Hindlimb muscle (tissue), 1 donor: ENCODE results near the gene RAB14. TPM values are rescaled to one million over a fixed set of nuclear protein-coding genes. Genes with fewer than 3 reads are reported as not detected.

Source experiments
- DNase-seq: peaks from one replicate; pipeline ENCODE4 v3.0.0-alpha.2; 2013
- polyA plus RNA-seq: library from polyadenylated mRNA; unstranded; fragments of 120-200 nt; gene quantifications from one replicate; pipeline ENCODE4 v1.2.1, GENCODE V29; 2013; ENCODE audit not compliant: insufficient read length

The RAB14 gene
- polyA plus RNA-seq, 1 donor, result 51.7 TPM

DNA sequence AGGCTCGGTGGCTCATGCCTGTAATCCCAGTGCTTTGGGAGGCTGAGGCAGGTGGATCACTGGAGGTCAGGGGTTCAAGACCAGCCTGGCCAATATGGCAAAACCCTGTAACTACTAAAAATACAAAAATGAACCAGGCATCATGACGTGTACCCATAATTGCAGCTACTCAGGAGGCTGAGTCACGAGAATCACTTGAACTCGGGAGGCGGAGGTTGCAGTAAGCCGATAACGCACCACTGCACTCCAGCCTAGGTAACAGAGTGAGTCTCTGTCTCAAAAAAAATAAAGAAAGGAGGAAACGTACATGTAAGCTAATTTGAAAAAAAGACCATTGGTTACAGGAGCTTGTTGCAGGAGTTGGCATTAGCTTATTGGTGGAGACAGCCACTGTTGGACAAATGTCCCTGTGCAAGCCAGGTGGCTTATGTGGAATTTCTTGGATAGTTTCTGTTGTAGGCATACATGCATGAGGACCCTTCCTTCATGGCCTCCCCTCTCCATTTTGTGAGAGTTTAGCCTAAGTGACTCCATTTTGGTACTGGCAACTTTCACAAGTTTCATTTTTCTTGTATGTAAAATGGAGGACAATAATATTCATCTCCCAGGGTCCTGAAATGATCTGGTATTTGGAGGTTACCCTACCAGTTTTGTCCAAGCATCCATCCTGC lies 16.8 kb upstream of the RAB14 start:
- DNase-seq, result no peak

DNA sequence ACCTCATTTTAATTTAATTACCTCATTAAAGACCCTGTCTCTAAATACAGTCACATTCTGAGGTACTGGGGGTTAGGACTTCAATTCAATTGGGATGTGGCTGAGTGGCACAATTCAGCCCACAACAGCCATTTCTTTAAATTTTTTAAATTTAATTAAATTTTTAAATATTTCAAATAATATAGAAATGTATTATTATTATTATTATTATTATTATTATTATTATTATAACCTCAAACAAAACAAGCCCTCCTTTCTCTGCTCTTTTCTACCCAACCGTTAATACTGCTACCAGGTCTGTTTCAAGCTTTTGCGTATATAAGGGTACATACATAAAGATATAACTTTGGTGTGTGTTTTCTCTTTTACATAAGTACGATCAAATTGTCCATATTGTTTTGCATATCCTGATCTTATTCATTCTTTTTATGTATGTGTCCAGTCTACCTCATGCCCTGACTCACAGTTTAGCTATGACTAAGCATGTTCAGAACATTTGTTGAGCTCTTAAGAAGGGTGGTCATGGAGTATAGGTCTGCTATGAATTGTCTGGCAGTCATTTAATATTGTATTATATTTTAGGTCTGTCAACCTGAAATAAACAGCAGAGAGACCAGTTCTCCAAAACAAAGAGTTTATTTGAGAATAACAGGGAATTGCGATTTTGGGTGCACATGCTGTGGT lies 16.1 kb upstream of the RAB14 start:
- no peak for DNase-seq

DNA sequence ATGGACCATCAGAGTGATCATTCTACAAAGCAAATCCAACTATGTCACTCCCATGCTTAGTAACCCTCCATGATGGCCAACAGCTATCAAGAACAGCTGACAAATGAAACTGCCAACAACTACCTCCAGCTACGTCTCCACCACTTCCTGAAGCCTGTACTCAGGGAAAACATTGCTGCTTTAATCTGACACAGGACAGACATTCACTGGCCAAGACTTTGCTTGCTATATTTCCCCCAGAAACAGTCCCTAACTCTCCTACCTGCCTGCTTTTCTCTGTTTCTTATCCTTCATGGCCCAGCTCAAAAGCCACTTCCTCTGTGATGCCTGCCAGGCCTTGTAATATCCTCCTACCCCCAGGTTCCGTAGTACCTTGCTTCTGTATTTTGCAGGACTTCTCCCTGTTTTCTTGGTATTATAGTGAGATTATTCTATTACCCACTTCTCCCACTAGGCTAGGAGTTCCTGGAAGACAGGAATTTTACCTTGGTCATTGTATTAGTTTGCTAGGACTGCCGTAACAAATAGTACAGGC lies 14.7 kb upstream of the RAB14 start:
- DNase-seq, result no peak

DNA sequence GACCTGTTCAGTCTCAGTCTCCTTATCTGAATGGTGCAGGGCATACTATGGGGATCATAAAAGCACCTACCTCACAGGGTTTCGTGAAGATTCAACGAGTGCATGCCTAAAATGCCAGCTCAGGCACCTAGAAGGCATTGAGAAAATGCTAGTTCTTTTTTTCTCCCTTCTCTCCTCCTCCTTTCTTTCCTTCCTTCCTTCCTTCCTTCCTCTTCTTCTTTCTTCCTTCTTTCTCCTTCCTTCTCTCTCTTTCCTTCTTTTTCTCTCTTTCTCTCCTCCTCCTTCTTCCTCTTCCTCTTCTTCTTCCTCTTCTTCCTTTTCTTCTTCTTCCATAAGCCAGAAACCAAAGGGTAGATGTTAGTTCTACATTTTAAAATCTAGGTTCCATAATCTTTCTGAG lies 12.3 kb upstream of the RAB14 start:
- DNase-seq, result no peak

DNA sequence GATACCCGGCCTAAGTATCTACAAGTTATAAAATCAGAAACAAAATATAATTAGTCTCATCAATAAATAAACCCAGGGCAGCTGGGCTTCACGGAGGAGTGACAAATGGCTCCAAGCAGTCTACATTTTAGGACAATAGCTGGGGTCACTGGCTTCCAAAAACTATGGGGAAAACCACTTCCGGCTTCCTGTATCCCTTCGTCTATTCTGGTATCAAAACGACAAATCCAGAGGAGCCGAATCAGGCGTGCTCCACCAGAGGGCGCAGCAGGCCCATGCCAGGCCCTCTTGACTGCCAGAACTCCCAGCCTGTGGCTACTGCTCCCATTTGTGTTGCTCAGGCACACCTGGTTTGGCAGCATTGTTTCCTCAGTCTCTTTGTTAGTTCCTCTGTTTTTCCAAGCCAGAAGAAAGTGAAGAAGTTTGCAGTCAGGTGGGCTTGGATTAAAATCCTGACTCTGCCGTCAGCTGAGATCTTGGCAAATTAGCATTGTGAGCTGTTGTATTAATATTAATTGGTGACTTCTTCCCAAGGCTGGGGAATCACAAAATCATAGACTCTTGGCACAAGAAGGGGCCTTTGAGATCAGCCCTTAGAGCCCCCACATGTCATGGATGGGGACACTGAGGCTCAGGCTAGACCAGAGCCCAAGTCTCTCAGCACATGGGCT lies 11.6 kb upstream of the RAB14 start:
- DNase-seq, result peak; percentile 90

DNA sequence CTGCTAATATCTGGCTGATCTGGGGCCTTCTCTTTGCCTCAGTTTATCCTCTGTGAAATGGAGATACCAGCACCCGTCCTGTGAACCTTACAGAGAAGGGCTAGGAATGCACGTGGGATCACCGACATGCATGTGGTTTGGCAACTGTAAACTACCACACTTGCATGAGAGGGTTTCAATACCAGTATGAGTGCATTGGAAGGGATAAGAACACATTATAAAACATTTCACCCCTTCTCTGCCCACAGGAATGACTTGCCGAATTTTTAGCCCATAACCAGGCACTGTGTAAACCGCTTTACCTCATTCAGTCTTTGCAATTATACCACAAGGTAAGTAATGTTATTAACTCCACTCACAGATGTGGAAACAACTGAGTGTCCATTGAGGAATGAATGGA lies 8.9 kb upstream of the RAB14 start:
- no peak for DNase-seq

DNA sequence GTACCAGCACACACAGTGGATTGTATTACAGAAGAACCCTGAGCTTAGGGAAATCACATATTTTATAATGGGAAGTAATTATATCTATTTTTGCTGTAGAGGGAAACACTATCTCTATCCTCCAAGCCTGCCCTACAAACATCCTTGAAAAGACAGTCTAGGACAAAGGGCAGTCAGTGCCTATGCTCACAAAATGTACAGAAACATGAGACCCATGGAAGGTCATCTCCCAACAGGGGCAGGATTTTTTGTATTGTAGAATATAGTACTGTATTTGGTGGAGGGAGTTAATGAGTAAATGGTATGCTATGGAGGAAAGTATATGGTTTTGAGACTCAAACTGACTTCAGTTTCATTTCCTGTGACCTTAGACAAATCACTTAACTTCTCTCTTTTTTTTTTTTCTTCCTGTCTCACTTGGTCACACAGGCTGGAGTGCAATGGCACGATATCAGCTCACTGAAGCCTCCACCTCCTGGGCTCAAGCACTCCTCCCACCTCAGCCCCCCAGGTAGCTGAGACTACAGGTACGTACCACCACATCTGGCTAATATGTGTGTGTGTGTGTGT lies 5.8 kb upstream of the RAB14 start:
- no peak for DNase-seq

DNA sequence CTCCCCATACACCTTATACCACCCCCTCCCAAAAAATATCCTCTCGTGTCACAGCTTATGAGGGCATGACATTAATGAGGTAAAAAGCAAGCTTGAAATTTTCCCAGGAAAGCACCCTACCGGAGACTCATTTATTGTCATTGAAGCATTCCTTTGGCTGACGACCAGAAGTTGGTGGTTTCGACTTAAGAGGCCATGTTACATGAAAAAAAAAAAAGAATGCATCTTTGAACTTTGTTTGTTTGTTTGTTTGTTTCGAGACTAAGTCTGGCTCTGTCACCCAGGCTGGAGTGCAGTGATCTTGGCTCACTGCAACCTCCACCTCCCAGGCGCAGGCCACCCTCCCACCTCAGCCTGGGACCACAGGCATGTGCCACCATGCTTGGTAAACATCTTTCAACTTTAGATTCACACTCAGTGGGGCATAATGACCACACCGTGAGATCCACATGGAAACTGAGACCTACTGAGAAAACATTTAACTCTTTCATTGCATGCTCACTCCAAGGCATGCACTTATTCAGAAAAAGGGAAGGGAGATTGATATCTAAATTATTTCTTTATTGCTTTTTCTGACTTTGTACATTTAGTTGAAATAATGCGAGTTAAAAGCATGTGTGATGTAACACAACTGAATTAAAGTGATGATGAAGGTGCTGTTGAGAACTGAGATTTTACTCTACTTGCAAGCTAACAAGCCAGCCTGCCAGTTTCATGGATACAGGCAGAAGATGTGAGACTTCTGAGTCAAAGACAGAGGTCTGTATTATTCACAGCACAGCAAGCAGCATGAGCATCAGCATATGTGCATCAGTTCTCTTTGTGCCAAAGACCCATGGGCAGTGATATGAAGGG lies 5.1 kb upstream of the RAB14 start:
- DNase-seq, result no peak

DNA sequence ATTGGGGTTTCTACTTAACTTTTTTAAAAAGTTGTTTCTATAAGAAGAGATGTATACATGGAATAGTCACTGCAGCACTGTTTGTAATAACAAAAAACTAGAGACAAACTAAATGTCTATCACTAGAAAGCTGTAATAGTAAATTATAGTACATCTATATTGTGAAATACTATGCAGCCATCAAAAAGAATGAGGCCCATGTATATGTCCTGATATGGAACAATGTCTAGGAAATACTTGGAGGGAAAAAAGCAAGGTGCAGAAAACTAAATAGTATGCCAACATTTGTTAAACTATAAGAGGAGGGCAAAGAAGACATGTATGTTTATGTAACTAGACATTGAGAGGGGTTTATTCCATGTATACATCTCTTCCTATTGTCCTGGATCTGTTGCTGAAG lies 2.9 kb upstream of the RAB14 start:
- DNase-seq, result no peak

DNA sequence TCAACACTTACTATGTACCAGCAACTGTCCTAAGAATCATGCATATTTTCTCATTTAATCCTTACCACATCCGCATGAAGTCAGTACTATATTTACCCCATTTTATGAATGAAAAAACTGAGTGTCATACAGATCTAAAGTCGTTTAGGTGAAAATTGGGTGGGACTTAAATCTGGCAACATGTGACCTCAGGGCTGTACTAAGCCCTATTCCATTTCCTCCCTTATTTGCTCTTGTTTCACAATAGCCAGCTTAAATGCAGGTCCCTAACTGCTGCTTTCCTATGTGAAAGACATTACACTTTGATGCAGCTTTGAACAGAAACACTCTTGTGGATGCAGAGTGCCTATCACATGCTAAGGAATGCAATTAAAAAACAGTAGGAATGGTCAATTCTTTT lies 2.5 kb upstream of the RAB14 start:
- no peak for DNase-seq

DNA sequence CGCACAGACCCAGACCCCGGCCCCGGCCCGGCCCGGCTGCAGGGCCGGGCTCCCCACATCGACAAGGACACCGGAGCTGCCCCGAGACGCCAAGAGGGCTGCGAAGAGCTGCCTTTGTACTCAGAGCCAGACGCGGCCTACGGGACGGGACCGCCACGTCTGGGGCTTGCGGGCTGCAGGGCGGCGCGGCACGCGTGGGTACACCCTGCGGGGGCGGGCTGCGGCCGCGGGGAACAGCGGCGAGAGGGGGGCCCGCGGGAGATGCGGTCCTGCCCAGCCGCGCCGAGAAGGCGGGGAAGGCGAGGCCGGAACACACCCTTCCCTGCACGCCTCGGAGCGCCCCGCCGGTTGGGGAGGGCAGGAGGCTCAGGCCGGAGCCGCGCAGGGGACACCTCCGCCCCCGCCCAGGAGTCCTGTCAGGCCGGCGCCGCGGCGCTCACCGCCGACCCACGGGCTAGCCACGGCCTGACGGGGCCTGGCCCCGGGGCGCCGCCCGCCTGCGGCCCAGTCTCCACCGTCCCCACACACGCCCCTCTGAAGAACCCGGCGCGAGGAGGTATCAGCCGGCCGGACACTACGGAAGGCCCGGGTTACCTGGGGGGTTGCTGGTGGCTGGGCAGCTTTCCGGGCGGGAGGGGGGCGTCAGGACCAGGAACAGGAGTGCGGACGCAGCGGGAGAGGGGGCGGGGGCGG lies 478 bp downstream of the RAB14 start:
- peak; percentile 46 for DNase-seq

DNA sequence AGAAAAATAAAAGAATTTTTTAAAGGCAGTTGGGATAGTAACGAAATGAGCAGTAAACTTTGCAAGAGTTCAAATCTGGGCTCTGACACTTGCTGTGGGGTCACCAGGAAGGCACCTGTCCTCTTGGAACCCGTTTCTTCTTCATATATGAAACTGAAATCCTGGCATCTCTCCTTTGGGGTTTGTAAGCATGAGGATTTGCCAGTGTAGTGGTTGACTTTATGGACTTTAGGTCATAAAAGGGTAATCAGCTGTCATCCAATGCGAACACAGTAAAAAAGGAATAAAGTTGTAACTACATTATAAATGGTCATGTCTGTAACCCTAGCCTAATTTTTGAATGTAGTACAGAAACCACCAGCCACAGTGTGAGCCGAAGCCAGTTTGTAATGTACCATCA lies 1.3 kb downstream of the RAB14 start:
- DNase-seq, result no peak

DNA sequence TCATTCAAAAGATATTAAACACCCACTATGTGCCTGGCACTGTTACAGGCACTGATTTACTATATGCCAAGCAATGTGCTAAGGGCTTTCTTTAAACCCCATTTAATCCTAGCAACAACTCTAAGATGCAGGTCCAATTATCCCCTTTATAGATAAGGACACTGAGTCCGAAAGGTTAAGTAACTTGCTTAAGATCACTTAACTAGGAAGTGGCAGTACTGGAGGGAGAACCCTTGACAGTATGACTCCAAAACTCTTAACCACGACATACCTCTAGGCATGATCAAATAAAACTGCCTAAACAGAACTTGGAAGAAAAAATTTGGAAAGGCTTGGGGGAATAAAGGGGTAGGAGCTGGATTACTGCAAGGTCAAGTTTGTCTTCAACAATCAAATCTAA lies 1.7 kb downstream of the RAB14 start:
- no peak for DNase-seq

DNA sequence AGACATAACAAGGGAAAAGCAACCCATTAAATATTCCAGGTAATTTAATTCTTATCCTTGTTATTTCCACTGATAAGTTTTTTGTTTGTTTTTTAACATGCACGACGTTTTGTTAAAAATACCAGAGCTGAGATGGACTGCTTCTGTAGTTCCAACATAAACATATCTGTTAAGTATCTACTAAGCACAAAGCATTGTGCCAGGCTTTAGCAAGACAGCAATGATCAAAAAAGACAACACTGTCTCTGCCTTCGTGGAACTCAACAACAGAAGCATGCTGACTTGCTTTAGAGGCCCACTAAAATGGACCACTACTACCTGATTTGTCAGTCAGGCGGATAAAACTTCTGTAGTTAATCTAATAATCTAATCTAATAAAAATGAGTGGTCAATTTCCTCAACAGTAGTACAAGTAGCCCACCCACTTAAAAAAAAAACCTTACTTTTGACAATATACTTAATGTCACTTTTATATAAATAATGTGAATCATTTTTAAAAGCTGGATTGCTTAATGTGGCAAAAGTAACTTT lies 3.1 kb downstream of the RAB14 start:
- DNase-seq, result no peak

DNA sequence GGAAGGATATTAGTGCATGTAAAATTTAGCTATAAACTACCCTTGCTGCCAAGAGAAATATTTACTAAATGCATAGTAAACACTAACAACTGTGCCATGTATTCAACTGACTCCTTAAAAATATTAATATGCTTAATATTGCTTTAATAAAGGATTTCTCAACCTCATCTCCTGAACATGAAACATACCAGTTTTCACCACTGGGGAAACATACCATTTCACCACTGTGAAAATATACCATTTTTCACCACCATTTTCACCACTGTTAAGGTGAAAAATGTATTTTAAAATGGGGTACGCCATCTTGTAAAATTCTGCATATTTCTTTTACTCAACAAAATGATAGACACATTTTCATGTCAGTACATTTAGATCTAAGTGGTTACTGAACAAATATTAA lies 4.5 kb downstream of the RAB14 start:
- no peak for DNase-seq

DNA sequence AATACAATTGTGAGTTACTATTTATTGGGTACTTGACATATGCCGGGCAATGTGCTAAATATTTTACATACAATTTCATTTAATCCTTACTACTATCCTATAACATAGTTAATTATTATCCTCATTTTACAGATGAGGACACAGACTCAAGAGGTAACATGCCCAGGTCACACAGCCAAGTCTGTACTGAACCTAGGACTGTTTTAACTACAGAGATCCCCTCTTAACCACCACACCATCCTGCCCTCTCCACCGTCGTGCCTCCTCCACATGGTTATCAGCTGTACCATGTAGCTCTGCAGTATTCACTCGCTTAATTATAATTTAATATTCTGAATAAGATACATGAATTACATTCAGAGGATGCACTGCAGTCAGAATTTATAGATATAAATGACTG lies 5.3 kb downstream of the RAB14 start:
- DNase-seq, result no peak

DNA sequence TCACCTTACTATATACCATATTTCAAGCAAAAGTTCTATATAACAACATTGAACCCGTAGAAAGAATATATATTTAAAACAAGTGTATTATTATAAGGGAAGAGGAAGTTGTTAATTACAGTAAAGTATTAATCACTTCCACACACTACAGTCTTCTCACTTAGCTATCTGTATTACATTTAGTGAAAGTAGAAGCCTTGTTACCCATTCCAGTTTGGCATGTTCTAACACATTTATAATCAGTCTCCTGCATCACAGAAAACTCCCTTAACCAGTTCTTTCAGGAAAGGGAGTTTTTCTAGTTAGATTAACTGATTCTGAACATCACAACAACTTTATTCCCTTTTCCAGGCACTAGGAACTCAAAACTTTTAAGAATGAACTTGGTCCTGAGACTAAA lies 6.9 kb downstream of the RAB14 start:
- no peak for DNase-seq

DNA sequence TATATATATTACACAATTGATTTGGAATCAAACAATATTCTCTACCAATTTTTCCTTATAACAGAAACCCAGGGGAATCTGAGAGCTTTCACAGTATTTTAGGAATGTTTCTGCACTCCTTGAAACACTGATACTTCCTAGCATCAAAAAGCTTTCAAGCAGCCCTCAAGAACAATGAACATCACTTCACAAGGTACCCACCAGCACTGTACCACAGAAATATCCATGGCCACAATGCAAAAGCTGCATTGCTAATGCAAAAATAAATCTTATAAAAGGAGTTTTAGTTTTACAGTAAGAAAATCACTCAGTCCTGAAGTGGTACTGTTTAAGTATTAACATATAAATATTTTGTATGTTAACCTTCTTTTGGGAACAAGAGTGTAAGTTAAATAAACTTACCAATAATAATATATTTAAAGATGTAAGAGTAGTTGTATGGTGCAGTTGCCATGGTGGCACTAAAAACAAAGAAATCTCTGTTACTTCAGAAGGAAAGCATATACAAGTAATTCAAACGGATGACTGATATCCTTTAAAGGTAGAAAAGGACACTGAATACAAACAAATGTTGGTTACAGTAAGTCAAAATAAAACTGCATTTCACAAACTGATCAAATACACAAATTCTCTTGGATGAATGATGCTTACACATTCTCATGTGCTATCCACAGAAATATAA lies 8.6 kb downstream of the RAB14 start:
- DNase-seq, result no peak

DNA sequence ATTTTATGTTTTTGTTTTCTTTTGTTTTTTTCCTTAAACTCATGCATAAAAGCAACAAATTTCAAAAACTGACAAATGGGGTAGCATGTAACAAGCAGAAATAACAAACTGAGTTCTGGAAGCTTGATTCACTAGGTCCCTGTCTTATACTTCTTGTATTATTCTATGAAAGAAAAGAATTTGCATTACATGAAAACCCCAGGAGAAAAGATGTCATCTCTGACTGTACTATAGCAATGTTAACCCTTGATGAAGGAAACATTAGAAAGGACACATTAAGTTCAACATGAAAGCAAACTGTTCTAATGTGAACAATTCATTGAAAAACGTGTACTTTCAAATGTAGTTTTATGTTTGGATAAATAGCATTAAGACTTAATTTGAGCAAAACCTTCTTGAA lies 9.2 kb downstream of the RAB14 start:
- DNase-seq, result no peak

DNA sequence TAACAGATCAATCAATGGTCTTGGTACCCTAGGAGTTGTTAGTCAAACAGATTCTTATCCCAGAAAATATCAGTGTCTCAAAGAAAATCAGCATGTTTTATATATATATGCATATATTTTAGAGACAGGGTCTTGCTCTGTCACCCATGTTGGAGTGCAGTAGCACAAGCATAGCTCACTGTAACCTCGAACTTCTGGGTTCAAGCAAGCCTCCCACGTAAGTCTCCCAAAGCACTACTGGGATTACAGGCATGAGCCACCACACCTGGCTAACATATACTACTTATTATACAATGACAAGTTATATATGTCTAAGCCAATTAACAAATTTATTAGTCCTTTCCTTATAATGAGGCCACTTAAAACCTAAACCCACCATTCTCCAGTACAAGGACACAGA lies 10.4 kb downstream of the RAB14 start:
- no peak for DNase-seq

DNA sequence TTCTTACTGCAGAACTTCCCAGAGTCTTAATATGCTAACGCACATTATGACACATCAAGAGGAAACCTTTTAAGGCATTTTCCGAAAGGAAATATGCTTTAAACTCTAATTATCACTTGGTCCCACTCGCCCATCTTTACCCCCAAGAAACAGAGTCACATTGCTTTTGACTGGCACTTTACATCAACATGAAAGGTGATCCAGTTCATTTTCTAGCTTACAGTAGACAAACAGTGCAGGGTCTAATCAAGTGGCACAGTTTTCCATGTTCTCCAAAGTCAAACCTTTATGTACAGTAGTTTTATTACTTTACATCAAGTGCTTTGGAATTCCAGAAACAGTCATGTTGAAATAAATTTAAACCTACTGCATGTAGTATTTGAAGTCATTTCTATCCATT lies 12.0 kb downstream of the RAB14 start:
- DNase-seq, result no peak
